ENCODE results near the gene PRR35.

DNA sequence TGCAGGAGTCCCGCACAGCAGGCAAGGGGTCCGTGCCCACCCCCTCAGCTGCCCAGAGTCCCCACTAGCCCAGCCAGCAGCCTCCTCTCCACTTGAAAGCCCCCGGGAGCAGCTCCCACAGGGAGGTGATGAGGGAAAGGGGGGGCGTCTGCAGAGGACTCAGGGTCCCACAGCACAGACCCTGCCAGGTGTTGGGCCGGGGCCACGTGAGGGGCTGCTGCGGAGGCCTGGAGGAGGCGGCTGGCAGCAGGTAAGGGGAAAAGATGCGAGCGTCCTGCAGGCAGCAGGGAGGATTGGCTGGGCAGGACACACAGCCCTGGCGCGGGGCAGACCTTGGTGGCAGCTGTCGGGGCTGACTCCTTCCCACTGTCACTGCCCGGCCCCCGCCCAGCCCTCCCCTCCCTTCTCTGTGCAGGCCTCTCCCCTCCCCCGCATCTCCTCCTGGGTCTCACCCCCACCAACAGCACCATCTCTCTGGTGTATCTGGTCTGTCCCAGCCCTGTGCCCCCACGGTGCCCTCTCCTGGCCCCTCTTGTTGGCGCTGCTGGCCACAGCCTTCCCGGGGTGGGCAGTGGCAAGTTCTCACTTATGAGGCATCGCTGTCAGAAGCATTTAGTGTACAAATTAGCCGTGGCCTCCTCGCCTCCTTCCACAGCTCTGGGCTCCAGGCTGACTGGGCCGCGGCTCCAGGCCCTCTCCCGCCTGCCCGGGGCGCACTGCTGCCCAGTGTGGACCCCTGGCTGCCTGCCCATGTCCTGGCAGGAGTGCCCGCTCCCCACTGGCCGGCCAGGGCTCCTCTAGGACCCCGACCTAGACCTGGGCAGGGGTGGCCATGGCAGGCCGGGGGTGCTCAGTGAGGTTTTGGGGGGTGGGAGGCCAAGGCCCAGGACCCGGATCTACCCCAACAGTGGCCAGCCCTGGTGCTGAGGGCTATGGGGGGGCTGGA lies 4.4 kb upstream of the PRR35 start:
- TF ChIP-seq, protein P1, sequence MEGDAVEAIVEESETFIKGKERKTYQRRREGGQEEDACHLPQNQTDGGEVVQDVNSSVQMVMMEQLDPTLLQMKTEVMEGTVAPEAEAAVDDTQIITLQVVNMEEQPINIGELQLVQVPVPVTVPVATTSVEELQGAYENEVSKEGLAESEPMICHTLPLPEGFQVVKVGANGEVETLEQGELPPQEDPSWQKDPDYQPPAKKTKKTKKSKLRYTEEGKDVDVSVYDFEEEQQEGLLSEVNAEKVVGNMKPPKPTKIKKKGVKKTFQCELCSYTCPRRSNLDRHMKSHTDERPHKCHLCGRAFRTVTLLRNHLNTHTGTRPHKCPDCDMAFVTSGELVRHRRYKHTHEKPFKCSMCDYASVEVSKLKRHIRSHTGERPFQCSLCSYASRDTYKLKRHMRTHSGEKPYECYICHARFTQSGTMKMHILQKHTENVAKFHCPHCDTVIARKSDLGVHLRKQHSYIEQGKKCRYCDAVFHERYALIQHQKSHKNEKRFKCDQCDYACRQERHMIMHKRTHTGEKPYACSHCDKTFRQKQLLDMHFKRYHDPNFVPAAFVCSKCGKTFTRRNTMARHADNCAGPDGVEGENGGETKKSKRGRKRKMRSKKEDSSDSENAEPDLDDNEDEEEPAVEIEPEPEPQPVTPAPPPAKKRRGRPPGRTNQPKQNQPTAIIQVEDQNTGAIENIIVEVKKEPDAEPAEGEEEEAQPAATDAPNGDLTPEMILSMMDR (IDR thresholded peaks at IDR 0.05; ENCODE audit: low read depth, low read length, poor library complexity, severe bottlenecking) = no peak
- TF ChIP-seq EZH2phosphoT487 (IDR thresholded peaks at IDR 0.05; ENCODE audit: borderline replicate concordance, low read length) = no peak

Measured in DOHH2 (cell line).